Neural cell (in vitro differentiated cells): ENCODE measurements around the gene PRKCG. TPM values are rescaled to one million over a fixed set of nuclear protein-coding genes. Genes with fewer than 3 reads are reported as not detected.

ENCODE experiments used
- H2AFZ ChIP-seq: fragments of 200-600, 300-800 bp; sonication (generic), shearing (Covaris generic); 2 replicates; pipeline ENCODE4 v1.6.0; 2014; ENCODE audit warnings: low read depth, mild to moderate bottlenecking, antibody characterized with exemption, low read length, moderate library complexity
- H3F3A ChIP-seq: fragments of 200-600 bp; shearing (Covaris generic); 2 replicates; pipeline ENCODE4 v1.6.1; 2016; ENCODE audit warnings: mild to moderate bottlenecking, moderate library complexity, mixed read lengths, antibody characterized with exemption, low read length; ENCODE audit not compliant: insufficient read depth, poor library complexity, severe bottlenecking
- H3K27ac ChIP-seq: fragments of 200-600, 300-800 bp; sonication (generic), shearing (Covaris generic); 2 replicates; pipeline ENCODE4 v1.5.1; 2014; ENCODE audit warnings: mild to moderate bottlenecking, low read length, moderate library complexity
- H3K27me3 ChIP-seq: fragments of 300-800, 200-600 bp; sonication (generic), shearing (Covaris generic); 2 replicates; pipeline ENCODE4 v1.6.0; 2014; ENCODE audit warnings: mild to moderate bottlenecking, low read depth, low read length, moderate library complexity; ENCODE audit not compliant: insufficient read depth
- H3K36me3 ChIP-seq: fragments of 300-800, 200-600 bp; sonication (generic), shearing (Covaris generic); 2 replicates; pipeline ENCODE4 v1.5.1; 2014; ENCODE audit warnings: mild to moderate bottlenecking, antibody characterized with exemption, low read length, moderate library complexity; ENCODE audit not compliant: insufficient read depth
- H3K4me2 ChIP-seq: fragments of 300-800, 200-600 bp; sonication (generic), shearing (Covaris generic); 2 replicates; pipeline ENCODE4 v1.6.0; 2014; ENCODE audit warnings: mild to moderate bottlenecking, low read length
- H3K4me3 ChIP-seq: fragments of 300-800, 200-600 bp; sonication (generic), shearing (Covaris generic); 2 replicates; pipeline ENCODE4 v1.5.1; 2014; ENCODE audit warnings: mild to moderate bottlenecking, low read length, moderate library complexity
- H3K79me2 ChIP-seq: fragments of 200-600 bp; shearing (Covaris generic); replicated peaks from 2 replicates; pipeline ENCODE4 v1.6.0; 2014; ENCODE audit warnings: mild to moderate bottlenecking, low read length, moderate library complexity; ENCODE audit not compliant: insufficient read depth
- H3K9ac ChIP-seq: fragments of 300-800, 200-600 bp; sonication (generic), shearing (Covaris generic); 2 replicates; pipeline ENCODE4 v1.6.1; 2016; ENCODE audit warnings: mild to moderate bottlenecking, low read length, mixed read lengths
- H3K9me2 ChIP-seq: fragments of 200-600 bp; shearing (Covaris generic); 2 replicates; pipeline ENCODE4 v1.6.1; 2016; ENCODE audit warnings: mild to moderate bottlenecking, low read length, mixed read lengths; ENCODE audit not compliant: insufficient read depth
- H3K9me3 ChIP-seq: fragments of 200-600, 300-800 bp; sonication (generic), shearing (Covaris generic); 2 replicates; pipeline ENCODE4 v1.6.1; 2016; ENCODE audit warnings: mild to moderate bottlenecking, mixed run types, low read length, moderate library complexity, mixed read lengths
- H4K20me1 ChIP-seq: fragments of 200-600 bp; shearing (Covaris generic); 2 replicates; pipeline ENCODE4 v1.6.1; 2016; ENCODE audit warnings: mild to moderate bottlenecking, mixed run types; ENCODE audit not compliant: insufficient read depth
- EP300 ChIP-seq: fragments of 450-650 bp; conservative IDR thresholded peaks from 2 replicates; pipeline ENCODE4 v1.6.1; 2014; ENCODE audit warnings: antibody characterized with exemption, mild to moderate bottlenecking, moderate library complexity; ENCODE audit not compliant: poor library complexity, severe bottlenecking
- EZH2 ChIP-seq: fragments of 200-600, 300-800 bp; shearing (Covaris generic), sonication (generic); IDR thresholded peaks from 2 replicates; pipeline ENCODE4 v1.6.1; 2014; ENCODE audit warnings: antibody characterized with exemption, low read length, borderline replicate concordance, mild to moderate bottlenecking; ENCODE audit not compliant: insufficient read depth, poor library complexity, severe bottlenecking
- MXI1 ChIP-seq: fragments of 450-650 bp; conservative IDR thresholded peaks from 2 replicates; pipeline ENCODE4 v1.6.1; 2014; ENCODE audit warnings: antibody characterized with exemption, mild to moderate bottlenecking; ENCODE audit not compliant: poor library complexity, severe bottlenecking
- POLR2AphosphoS5 ChIP-seq: IDR thresholded peaks from 2 replicates; pipeline ENCODE4 v1.6.1; 2012
- RAD21 ChIP-seq: fragments of 450-650 bp; conservative IDR thresholded peaks from 2 replicates; pipeline ENCODE4 v1.6.1; 2014; ENCODE audit warnings: antibody characterized with exemption, mild to moderate bottlenecking, moderate library complexity
- SMC3 ChIP-seq: fragments of 450-650 bp; conservative IDR thresholded peaks from 2 replicates; pipeline ENCODE4 v1.6.1; 2014; ENCODE audit warnings: antibody characterized with exemption, mild to moderate bottlenecking, moderate library complexity; ENCODE audit not compliant: poor library complexity
- TAF1 ChIP-seq: IDR thresholded peaks from 2 replicates; pipeline ENCODE4 v1.6.1; 2012; ENCODE audit warnings: low read depth
- polyA plus RNA-seq: library from polyadenylated mRNA; depleted of rRNA; stranded (reverse); fragments of >200 nt; gene quantifications from 2 replicates; pipeline ENCODE4 v1.2.3, GENCODE V29; 2014
- TF ChIP-seq, protein P1 (sequence below): fragments of 450-650 bp; IDR thresholded peaks from 2 replicates; pipeline ENCODE4 v1.5.1; 2014; ENCODE audit warnings: antibody characterized with exemption, mild to moderate bottlenecking, moderate library complexity; ENCODE audit not compliant: poor library complexity, severe bottlenecking
- TF ChIP-seq, protein P2 (sequence below): IDR thresholded peaks from 2 replicates; pipeline ENCODE4 v1.6.1; 2012; ENCODE audit warnings: borderline replicate concordance

PRKCG gene
- polyA plus RNA-seq, 1 donor from 2014 or later = 0.99 TPM

DNA sequence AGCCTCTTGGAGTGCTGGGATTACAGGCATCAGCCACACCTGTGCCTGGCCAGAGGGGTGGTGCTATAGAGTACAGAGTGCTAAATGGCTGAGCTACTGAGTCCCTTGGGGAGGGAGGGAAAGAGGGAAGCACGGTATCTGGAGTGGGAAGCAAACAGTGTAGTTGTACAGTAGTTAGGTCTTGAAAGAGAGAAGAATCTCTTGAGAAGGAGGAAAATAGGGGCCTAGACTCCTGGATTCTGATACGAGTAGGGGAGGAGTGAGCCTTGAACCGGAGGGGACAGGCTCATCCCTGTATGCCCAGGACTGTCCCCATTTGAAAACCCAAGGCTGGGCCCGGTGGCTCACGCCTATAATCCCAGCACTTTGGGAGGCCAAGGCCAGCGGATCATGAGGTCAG, 9.2 kb upstream of the PRKCG start:
- no peaks in the 10 kb centered on the region for H3K9me3 ChIP-seq
- H3F3A ChIP-seq = no peaks in the 10 kb centered on the region
- H3K4me3 ChIP-seq = no peak overlapping the region
- no peaks in the 10 kb centered on the region for H3K9me2 ChIP-seq
- H4K20me1 ChIP-seq = peaks cover 14% of the 10 kb centered on the region
- no peak overlapping the region for H3K9ac ChIP-seq
- no peaks in the 10 kb centered on the region for H3K27me3 ChIP-seq
- TF ChIP-seq POLR2AphosphoS5 = no peak
- TF ChIP-seq, protein P1, sequence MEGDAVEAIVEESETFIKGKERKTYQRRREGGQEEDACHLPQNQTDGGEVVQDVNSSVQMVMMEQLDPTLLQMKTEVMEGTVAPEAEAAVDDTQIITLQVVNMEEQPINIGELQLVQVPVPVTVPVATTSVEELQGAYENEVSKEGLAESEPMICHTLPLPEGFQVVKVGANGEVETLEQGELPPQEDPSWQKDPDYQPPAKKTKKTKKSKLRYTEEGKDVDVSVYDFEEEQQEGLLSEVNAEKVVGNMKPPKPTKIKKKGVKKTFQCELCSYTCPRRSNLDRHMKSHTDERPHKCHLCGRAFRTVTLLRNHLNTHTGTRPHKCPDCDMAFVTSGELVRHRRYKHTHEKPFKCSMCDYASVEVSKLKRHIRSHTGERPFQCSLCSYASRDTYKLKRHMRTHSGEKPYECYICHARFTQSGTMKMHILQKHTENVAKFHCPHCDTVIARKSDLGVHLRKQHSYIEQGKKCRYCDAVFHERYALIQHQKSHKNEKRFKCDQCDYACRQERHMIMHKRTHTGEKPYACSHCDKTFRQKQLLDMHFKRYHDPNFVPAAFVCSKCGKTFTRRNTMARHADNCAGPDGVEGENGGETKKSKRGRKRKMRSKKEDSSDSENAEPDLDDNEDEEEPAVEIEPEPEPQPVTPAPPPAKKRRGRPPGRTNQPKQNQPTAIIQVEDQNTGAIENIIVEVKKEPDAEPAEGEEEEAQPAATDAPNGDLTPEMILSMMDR = no peak
- no peak for TF ChIP-seq SMC3
- TF ChIP-seq RAD21 = no peak
- TF ChIP-seq EZH2 = no peak
- TF ChIP-seq, protein P2, sequence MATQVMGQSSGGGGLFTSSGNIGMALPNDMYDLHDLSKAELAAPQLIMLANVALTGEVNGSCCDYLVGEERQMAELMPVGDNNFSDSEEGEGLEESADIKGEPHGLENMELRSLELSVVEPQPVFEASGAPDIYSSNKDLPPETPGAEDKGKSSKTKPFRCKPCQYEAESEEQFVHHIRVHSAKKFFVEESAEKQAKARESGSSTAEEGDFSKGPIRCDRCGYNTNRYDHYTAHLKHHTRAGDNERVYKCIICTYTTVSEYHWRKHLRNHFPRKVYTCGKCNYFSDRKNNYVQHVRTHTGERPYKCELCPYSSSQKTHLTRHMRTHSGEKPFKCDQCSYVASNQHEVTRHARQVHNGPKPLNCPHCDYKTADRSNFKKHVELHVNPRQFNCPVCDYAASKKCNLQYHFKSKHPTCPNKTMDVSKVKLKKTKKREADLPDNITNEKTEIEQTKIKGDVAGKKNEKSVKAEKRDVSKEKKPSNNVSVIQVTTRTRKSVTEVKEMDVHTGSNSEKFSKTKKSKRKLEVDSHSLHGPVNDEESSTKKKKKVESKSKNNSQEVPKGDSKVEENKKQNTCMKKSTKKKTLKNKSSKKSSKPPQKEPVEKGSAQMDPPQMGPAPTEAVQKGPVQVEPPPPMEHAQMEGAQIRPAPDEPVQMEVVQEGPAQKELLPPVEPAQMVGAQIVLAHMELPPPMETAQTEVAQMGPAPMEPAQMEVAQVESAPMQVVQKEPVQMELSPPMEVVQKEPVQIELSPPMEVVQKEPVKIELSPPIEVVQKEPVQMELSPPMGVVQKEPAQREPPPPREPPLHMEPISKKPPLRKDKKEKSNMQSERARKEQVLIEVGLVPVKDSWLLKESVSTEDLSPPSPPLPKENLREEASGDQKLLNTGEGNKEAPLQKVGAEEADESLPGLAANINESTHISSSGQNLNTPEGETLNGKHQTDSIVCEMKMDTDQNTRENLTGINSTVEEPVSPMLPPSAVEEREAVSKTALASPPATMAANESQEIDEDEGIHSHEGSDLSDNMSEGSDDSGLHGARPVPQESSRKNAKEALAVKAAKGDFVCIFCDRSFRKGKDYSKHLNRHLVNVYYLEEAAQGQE = no peak
- TF ChIP-seq MXI1 = no peak
- no peak for TF ChIP-seq TAF1
- no peak for TF ChIP-seq EP300
- H2AFZ ChIP-seq = no peak overlapping the region
- H3K36me3 ChIP-seq = no peaks in the 10 kb centered on the region
- H3K79me2 ChIP-seq = no peaks in the 10 kb centered on the region
- H3K27ac ChIP-seq = no peak overlapping the region
- H3K4me2 ChIP-seq = no peak overlapping the region

DNA sequence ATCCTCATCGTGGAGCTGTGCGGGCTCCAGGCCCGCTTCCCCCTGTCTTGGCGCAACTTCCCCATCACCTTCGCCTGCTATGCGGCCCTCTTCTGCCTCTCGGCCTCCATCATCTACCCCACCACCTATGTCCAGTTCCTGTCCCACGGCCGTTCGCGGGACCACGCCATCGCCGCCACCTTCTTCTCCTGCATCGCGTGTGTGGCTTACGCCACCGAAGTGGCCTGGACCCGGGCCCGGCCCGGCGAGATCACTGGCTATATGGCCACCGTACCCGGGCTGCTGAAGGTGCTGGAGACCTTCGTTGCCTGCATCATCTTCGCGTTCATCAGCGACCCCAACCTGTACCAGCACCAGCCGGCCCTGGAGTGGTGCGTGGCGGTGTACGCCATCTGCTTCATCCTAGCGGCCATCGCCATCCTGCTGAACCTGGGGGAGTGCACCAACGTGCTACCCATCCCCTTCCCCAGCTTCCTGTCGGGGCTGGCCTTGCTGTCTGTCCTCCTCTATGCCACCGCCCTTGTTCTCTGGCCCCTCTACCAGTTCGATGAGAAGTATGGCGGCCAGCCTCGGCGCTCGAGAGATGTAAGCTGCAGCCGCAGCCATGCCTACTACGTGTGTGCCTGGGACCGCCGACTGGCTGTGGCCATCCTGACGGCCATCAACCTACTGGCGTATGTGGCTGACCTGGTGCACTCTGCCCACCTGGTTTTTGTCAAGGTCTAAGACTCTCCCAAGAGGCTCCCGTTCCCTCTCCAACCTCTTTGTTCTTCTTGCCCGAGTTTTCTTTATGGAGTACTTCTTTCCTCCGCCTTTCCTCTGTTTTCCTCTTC, 8.0 kb upstream of the PRKCG start:
- no peak overlapping the region for H2AFZ ChIP-seq
- H3K9me2 ChIP-seq = no peaks in the 10 kb centered on the region
- no peak for TF ChIP-seq POLR2AphosphoS5
- H3K4me2 ChIP-seq = no peak overlapping the region
- H3K27me3 ChIP-seq = no peaks in the 10 kb centered on the region
- peaks cover 5% of the 10 kb centered on the region for H4K20me1 ChIP-seq
- H3F3A ChIP-seq = no peaks in the 10 kb centered on the region
- H3K9me3 ChIP-seq = no peaks in the 10 kb centered on the region
- no peak overlapping the region for H3K27ac ChIP-seq
- no peak overlapping the region for H3K9ac ChIP-seq
- H3K79me2 ChIP-seq = no peaks in the 10 kb centered on the region
- H3K36me3 ChIP-seq = no peaks in the 10 kb centered on the region
- H3K4me3 ChIP-seq = no peak overlapping the region
